Measurements from ENCODE around the gene PHKG2.

The PHKG2 gene

DNA sequence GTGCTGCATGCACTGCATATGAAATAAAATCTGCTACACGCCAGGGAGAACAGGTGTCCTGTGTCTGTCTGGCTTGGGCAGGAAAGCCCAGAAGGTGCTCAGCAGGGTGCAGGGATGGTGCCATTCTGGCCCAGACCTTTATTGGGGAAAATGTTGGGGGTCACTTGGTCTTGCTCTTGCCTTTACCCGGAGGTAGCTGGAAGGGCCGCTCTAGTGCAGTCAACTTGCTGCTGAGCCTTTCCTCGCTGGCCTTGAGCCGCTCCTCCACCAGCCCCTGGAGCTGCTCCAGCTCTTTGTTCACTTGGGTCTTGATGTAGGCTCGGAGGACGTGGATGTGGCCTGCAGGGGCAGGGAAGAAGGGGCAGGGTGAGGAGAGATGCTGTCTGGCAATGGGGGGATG is 9.1 kb downstream of the PHKG2 start:
- no peak for FAIRE-seq

- FAIRE-seq: no peak
Measured at GRCh38 chr16:30758988-30759491, 10.8 kb downstream of the PHKG2 start.

- FAIRE-seq: no peak
Measured at GRCh38 chr16:30760001-30760559, 11.9 kb downstream of the PHKG2 start.

- FAIRE-seq: no peak
Measured at GRCh38 chr16:30760577-30761426, 12.6 kb downstream of the PHKG2 start.

GRCh38 chr16:30761427-30761927 is 13.3 kb downstream of the PHKG2 start:
- no peak for FAIRE-seq

DNA sequence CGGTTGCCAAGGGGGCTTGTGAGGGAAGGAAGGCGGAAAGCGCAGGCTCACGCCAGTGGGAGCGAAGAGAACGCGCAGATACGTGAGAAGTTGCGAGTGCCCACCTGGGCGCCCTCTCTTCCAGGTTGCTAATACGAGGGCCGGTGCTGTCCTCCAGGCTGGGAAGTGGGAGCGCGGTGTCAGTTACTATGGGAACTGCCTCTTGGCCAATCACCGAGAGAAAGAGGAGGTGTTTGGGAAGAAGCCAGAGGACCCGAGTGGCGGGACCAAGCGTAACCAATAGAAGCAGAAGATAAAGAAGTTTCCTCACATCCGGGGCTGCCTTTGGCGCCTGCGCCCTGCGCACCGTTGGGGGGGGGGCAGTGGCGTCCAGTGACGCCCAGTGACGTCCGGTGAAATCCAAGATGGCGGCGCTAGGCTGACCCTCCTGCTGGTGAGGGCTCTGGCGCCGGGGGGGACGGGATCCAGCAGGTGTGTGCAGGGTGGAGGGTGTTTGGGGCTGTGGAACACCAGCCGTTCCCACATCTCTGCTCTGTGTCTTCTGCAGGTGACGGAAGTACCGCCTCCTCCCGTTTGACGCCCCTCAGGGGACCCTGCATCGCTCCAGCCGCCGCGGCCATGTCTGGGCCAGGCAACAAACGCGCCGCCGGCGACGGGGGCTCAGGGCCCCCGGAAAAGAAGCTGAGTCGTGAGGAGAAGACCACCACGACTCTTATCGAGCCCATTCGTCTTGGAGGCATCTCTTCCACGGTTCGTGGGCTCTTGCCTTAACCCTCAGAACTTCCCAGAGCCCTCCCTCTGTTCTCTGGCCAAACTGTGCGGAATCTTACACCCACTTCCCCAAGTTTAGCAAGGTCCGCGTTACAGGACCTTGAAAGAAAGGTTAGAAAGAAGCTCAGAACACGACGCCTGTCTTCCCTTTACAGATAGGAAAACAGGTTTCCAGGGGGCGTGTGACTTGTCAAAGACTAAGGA is 14.0 kb downstream of the PHKG2 start, which contains the start of the genes CFAP119 and RNF40:
CFAP119 (minus strand) TSS at position 135 of the 975 bp plus-strand sequence. CDS start 314 bp downstream, outside the sequence.
RNF40 (plus strand) TSS at position 395 of the 975 bp plus-strand sequence; CDS start at position 619, 224 bp downstream.
- peak; percentile 96 for FAIRE-seq

DNA sequence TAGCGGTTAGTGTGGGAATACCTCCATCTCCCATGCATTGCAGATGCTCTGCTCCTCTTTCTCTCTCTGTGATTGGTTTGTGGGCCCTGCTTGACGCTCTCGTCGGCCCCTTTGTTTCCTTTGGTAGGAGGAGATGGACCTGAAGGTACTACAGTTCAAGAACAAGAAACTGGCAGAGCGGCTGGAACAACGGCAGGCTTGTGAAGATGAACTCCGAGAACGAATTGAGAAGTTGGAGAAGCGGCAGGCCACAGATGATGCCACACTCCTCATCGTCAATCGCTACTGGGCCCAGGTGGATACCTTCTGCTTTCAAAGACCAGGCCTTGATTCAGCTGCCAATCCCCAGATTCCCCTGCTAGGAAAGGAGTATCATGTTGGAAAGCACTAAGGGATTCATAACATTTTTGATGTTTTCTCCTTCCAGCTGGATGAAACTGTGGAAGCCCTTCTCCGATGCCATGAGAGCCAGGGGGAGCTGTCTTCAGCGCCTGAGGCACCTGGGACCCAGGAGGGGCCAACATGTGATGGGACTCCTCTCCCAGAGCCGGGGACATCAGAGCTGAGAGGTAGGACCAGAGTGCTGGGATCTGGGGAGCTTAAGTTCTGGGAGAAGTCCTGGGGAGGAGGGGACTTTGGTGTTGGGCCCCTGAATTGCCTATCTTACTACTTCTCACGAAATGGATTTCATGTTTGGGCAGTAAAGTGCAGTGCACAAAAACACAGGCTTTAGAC is 14.9 kb downstream of the PHKG2 start:
- FAIRE-seq: no peak

- FAIRE-seq: no peak
Measured at GRCh38 chr16:30764086-30764485, 15.9 kb downstream of the PHKG2 start.

- no peak for FAIRE-seq
Measured at GRCh38 chr16:30764816-30765465, 16.7 kb downstream of the PHKG2 start.

GRCh38 chr16:30766206-30766932 is 18.1 kb downstream of the PHKG2 start:
- FAIRE-seq: no peak

DNA sequence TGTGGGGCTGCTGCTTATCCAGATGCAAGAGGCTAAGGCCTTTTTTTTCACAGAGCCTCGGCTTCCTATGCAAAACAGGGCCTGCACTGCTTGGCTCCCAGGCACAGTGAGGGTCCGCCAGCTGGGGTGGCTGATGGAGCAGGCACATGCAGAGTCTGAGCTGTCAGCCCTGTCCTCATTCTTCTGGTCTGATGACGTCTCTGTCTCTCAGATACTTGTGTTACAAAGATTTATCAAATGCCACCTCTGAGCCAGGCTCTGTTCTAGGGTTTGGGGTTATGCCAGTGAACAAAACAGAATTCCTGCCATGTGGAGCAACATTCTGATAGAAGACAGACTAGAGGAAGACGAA is 18.7 kb downstream of the PHKG2 start:
- FAIRE-seq: no peak

DNA sequence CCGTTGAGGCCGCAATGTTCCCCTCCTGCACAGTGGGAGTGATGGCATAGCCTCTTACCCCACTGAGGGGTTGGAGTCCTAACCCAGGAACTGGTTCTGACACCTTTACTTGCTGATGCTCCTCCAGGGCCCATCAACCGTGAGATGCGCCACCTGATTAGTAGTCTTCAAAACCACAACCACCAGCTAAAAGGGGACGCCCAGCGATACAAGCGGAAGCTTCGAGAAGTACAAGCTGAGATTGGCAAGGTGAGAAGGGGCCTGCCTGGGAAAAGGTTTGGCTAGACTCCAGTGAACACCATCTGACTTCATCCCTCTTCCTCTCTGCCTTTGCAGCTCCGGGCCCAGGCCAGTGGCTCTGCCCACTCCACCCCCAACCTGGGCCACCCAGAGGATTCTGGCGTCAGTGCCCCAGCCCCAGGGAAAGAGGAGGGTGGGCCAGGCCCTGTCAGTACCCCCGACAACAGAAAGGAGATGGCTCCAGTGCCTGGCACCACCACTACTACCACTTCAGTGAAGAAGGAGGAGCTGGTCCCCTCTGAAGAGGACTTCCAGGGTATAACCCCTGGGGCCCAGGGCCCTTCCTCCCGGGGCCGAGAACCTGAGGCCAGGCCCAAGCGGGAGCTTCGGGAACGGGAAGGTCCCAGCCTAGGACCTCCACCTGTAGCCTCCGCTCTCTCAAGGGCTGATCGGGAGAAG is 19.7 kb downstream of the PHKG2 start:
- no peak for FAIRE-seq

- no peak for FAIRE-seq
Measured at GRCh38 chr16:30768583-30769181, 20.5 kb downstream of the PHKG2 start.

DNA sequence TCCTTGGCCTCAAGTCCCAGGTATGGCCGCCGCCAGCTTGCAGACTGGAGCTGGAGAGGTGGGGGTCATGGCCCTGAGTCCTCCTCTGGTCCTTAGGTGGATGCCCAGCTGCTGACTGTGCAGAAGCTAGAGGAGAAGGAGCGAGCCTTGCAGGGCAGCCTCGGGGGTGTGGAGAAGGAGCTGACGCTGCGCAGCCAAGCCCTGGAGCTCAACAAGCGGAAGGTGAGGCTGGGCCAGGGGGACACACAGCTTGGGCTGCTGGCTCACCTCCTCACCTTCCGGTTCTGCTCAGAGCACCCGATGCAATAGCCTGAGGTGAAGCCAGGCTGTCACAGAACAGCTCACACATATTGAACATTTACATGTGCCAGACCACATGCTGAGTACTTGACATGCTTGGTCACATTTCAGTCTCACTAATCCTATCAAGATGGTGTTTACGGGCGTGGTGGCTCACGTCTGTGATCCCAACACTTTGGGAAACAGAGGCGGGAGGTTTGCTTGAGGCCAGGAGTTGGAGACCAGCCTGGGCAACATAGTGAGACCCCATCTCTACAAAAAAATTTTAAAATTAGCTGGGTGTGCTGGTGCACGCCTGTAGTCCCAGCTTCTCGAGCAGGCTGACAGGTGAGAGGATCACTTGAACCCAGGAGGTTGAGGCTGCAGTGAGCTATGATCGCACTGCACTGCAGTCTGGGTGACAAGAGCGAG is 21.3 kb downstream of the PHKG2 start:
- no peak for FAIRE-seq

DNA sequence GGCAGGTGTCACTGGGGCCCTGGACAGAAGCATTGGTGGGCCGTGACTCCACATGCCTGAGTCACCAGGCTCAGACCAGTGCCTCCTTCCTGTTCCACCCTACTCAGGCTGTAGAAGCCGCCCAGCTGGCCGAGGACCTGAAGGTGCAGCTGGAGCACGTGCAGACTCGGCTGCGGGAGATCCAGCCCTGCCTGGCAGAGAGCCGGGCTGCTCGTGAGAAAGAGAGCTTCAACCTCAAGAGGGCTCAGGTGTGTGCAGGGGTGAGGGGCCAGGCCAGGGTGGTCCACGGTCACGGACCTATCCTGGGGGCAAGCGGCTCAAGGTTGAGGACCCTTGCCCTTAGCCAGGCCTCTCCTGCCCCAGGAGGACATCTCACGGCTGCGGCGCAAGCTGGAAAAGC is 23.5 kb downstream of the PHKG2 start:
- FAIRE-seq: no peak

GRCh38 chr16:30773826-30774225 is 25.6 kb downstream of the PHKG2 start:
- FAIRE-seq: no peak

DNA sequence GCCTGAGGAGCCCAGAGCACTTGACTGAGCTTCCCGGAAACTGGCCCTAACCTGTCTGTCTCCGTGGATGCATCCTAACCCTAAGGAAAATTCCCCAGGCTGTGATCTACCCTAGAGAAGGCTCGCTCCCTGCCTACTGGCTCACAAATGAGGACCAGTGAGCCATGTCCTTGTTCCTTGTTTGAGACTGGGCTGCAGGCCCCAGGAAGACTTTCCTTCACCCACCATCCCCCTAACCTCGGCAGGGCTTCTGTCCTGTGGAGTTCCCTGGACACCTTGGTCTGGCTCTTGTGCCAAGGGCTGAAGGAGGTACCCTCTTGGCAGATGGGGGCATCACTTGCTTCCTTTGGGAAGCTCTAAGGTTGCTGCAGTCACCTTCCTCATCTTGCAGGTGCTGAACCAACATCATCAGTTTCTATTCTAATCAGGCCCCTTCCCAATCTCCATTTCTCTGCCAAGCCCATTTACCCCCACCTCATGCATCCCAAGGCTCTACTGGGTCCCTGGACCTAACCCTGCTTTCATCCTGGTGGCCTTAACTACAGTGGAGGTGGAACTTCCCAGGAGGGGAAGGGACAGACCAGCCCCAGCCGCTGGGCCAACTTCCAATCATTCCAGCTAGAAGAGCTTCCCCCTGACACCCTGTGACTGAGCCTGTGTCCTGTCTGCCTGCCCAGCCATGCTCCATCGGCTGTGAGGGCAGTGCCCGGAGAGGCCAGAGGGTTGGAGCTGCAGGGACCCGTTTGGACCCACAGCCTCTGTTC is 26.3 kb downstream of the PHKG2 start:
- no peak for FAIRE-seq

GRCh38 chr16:30775131-30775391 is 26.8 kb downstream of the PHKG2 start:
- FAIRE-seq: no peak
